IMR-90 (cell line): ENCODE data around the gene SLC4A1. TPM values are rescaled to one million over a fixed set of nuclear protein-coding genes. Genes with fewer than 3 reads are reported as not detected.

Source experiments
- ATAC-seq: fragments of 200-7000 bp; cut with Tn5 transposase; 2 replicates; pipeline ENCODE4 v1.9.1; 2020; ENCODE audit warnings: low read depth, mild to moderate bottlenecking, moderate library complexity
- BruUV-seq: library from RNA; stranded (reverse); fragments of 400-500 nt; replicated peaks from 2 replicates; lab custom pipeline; 2021; lab: Mats Ljungman, UMichigan
- CTCF ChIA-PET: fragments of 300-600 bp; formaldehyde crosslinking; extraction: SDS; loops from one replicate; lab custom pipeline; 2021; ENCODE audit warnings: antibody characterized with exemption; lab: Yijun Ruan, JAX
- POLR2A ChIA-PET: fragments of 300-600 bp; sonication (Branson Sonifier 250); formaldehyde crosslinking; loops from one replicate; lab custom pipeline; 2022; ENCODE audit warnings: antibody characterized with exemption; ENCODE audit not compliant: unreplicated experiment; lab: Charles Lee
- DNase-seq: peaks from one replicate; pipeline ENCODE4 v3.0.0; 2013
- H2AFZ ChIP-seq: replicated peaks from 2 replicates; pipeline ENCODE3; 2013; ENCODE audit warnings: low read length, mild to moderate bottlenecking; ENCODE audit not compliant: poor library complexity
- H2AK5ac ChIP-seq: 2 replicates; pipeline ENCODE4 v1.6.1; 2013; ENCODE audit warnings: low read depth, low read length, inconsistent platforms
- H2AK9ac ChIP-seq: replicated peaks from 2 replicates; pipeline ENCODE3; 2013; ENCODE audit warnings: mild to moderate bottlenecking, low read depth, low read length, moderate library complexity; ENCODE audit not compliant: poor library complexity
- H2BK120ac ChIP-seq: 2 replicates; pipeline ENCODE4 v1.6.1; 2013; ENCODE audit warnings: low read depth, low read length, inconsistent platforms
- H2BK15ac ChIP-seq: 3 replicates; pipeline ENCODE4 v1.6.1; 2013; ENCODE audit warnings: low read depth, low read length, inconsistent platforms
- H2BK20ac ChIP-seq: 2 replicates; pipeline ENCODE4 v1.6.1; 2013; ENCODE audit warnings: low read depth, mild to moderate bottlenecking, inconsistent platforms, low read length, moderate library complexity
- H2BK5ac ChIP-seq: 2 replicates; pipeline ENCODE4 v1.6.1; 2013; ENCODE audit warnings: mild to moderate bottlenecking, low read depth, low read length, inconsistent platforms; ENCODE audit not compliant: poor library complexity, severe bottlenecking
- H3K14ac ChIP-seq: replicated peaks from 2 replicates; pipeline ENCODE4 v1.6.1; 2013; ENCODE audit warnings: low read depth, low read length, inconsistent platforms
- H3K18ac ChIP-seq: 2 replicates; pipeline ENCODE4 v1.6.1; 2013; ENCODE audit warnings: low read depth, low read length, control low read depth
- H3K23ac ChIP-seq: 2 replicates; pipeline ENCODE4 v1.6.1; 2013; ENCODE audit warnings: low read depth, low read length, inconsistent platforms
- H3K27ac ChIP-seq: 2 replicates; pipeline ENCODE4 v1.5.1; 2013; ENCODE audit warnings: mild to moderate bottlenecking, control low read depth, low read length; ENCODE audit not compliant: insufficient read depth
- H3K27me3 ChIP-seq: 2 replicates; pipeline ENCODE4 v1.6.1; 2013; ENCODE audit warnings: low read length; ENCODE audit not compliant: control insufficient read depth, insufficient read depth
- H3K36me3 ChIP-seq: 2 replicates; pipeline ENCODE4 v1.6.1; 2013; ENCODE audit warnings: low read length, mixed read lengths; ENCODE audit not compliant: control insufficient read depth, insufficient read depth
- H3K4ac ChIP-seq: 2 replicates; pipeline ENCODE4 v1.6.1; 2013; ENCODE audit warnings: low read depth, low read length, inconsistent platforms
- H3K4me1 ChIP-seq: 2 replicates; pipeline ENCODE4 v1.6.1; 2013; ENCODE audit warnings: low read length, mixed read lengths; ENCODE audit not compliant: control insufficient read depth, insufficient read depth
- H3K4me2 ChIP-seq: 2 replicates; pipeline ENCODE4 v1.6.1; 2013; ENCODE audit warnings: low read depth, mild to moderate bottlenecking, control low read depth, low read length, moderate library complexity
- H3K4me3 ChIP-seq: 2 replicates; pipeline ENCODE4 v1.5.1; 2013; ENCODE audit warnings: low read depth, mild to moderate bottlenecking, control low read depth, low read length, moderate library complexity; ENCODE audit not compliant: insufficient read depth
- H3K56ac ChIP-seq: 2 replicates; pipeline ENCODE4 v1.6.1; 2013; ENCODE audit warnings: low read length, inconsistent platforms; ENCODE audit not compliant: insufficient read depth; ENCODE audit errors: extremely low read depth
- H3K79me1 ChIP-seq, 2 experiments: 2 replicates each; pipeline ENCODE4 v1.6.1; 2013; ENCODE audit warnings: low read length in 2 of 2, inconsistent platforms in 1 of 2, low read depth in 1 of 2
- H3K9ac ChIP-seq: 2 replicates; pipeline ENCODE4 v1.6.1; 2013; ENCODE audit warnings: low read depth, low read length, control low read depth
- H3K9me1 ChIP-seq: 2 replicates; pipeline ENCODE4 v1.6.1; 2013; ENCODE audit warnings: low read length, inconsistent platforms; ENCODE audit not compliant: insufficient read depth
- H3K9me3 ChIP-seq: 2 replicates; pipeline ENCODE4 v1.6.1; 2013; ENCODE audit warnings: low read length; ENCODE audit not compliant: control insufficient read depth, insufficient read depth
- H4K20me1 ChIP-seq: 2 replicates; pipeline ENCODE4 v1.6.1; 2013; ENCODE audit warnings: low read length, inconsistent platforms; ENCODE audit not compliant: insufficient read depth
- H4K5ac ChIP-seq: 2 replicates; pipeline ENCODE4 v1.6.1; 2013; ENCODE audit warnings: mild to moderate bottlenecking, low read depth, low read length, control low read depth
- H4K8ac ChIP-seq, 2 experiments: 2 replicates each; pipeline ENCODE4 v1.6.1; 2013; ENCODE audit warnings: low read depth in 2 of 2, low read length in 2 of 2, control low read depth in 1 of 2, inconsistent platforms in 1 of 2
- H4K91ac ChIP-seq: 2 replicates; pipeline ENCODE4 v1.6.1; 2013; ENCODE audit warnings: low read depth, low read length, inconsistent platforms; ENCODE audit not compliant: insufficient read depth
- BHLHE40 ChIP-seq: fragments of 150-350 bp; IDR thresholded peaks from 2 replicates; pipeline ENCODE4 v1.6.1; 2016; ENCODE audit warnings: mild to moderate bottlenecking, low read depth, low read length
- CEBPB ChIP-seq: IDR thresholded peaks from 2 replicates; pipeline ENCODE4 v1.6.1; 2012; ENCODE audit warnings: low read depth, low read length, improper control_type of control experiment
- CHD1 ChIP-seq: IDR thresholded peaks from 2 replicates; pipeline ENCODE4 v1.6.1; 2012; ENCODE audit warnings: low read depth, low read length, improper control_type of control experiment
- CTCF ChIP-seq: conservative IDR thresholded peaks from 2 replicates; pipeline ENCODE4 v1.5.1; 2012; ENCODE audit warnings: mild to moderate bottlenecking, low read depth, low read length, improper control_type of control experiment
- ELK1 ChIP-seq: fragments of 150-350 bp; IDR thresholded peaks from 2 replicates; pipeline ENCODE4 v1.6.1; 2016; ENCODE audit warnings: low read depth, mild to moderate bottlenecking, low read length, moderate library complexity, borderline replicate concordance
- FOS ChIP-seq: fragments of 150-350 bp; IDR thresholded peaks from 2 replicates; pipeline ENCODE4 v1.6.1; 2016; ENCODE audit warnings: low read depth, low read length
- MAFK ChIP-seq: IDR thresholded peaks from 2 replicates; pipeline ENCODE4 v1.6.1; 2012; ENCODE audit warnings: low read depth, low read length, improper control_type of control experiment
- MAZ ChIP-seq: IDR thresholded peaks from 2 replicates; pipeline ENCODE4 v1.6.1; 2012; ENCODE audit warnings: low read depth, mild to moderate bottlenecking, low read length, improper control_type of control experiment, moderate library complexity, borderline replicate concordance
- MXI1 ChIP-seq: IDR thresholded peaks from 2 replicates; pipeline ENCODE4 v1.6.1; 2012; ENCODE audit warnings: low read depth, mild to moderate bottlenecking, low read length, moderate library complexity, borderline replicate concordance
- NFE2L2 ChIP-seq: fragments of 150-350 bp; IDR thresholded peaks from 2 replicates; pipeline ENCODE4 v1.6.1; 2016; ENCODE audit warnings: low read depth, mild to moderate bottlenecking, low read length
- POLR2A ChIP-seq: IDR thresholded peaks from 2 replicates; pipeline ENCODE4 v1.6.1; 2012; ENCODE audit warnings: mild to moderate bottlenecking, low read depth, low read length
- RAD21 ChIP-seq: IDR thresholded peaks from 2 replicates; pipeline ENCODE4 v1.6.1; 2012; ENCODE audit warnings: low read length, improper control_type of control experiment
- RCOR1 ChIP-seq: IDR thresholded peaks from 2 replicates; pipeline ENCODE4 v1.6.1; 2012; ENCODE audit warnings: mild to moderate bottlenecking, low read length, improper control_type of control experiment; ENCODE audit not compliant: insufficient replicate concordance
- RFX5 ChIP-seq: IDR thresholded peaks from 2 replicates; pipeline ENCODE4 v1.8.0; 2012; ENCODE audit warnings: low read depth, mild to moderate bottlenecking, low read length, moderate library complexity
- SMC3 ChIP-seq: fragments of 150-350 bp; IDR thresholded peaks from 2 replicates; pipeline ENCODE4 v1.6.1; 2016; ENCODE audit warnings: low read depth, mild to moderate bottlenecking, antibody characterized with exemption, low read length, moderate library complexity
- USF2 ChIP-seq: fragments of 150-350 bp; IDR thresholded peaks from 2 replicates; pipeline ENCODE4 v1.6.1; 2017; ENCODE audit warnings: mild to moderate bottlenecking, antibody characterized with exemption, low read length, low read depth
- WGBS, 2 experiments: methylation state at CpG; one replicate each; pipeline versions ENCODE4 v1.1.5 to v1.1.7; 2013; ENCODE audit warnings: missing lambda C conversion rate in 2 of 2; ENCODE audit not compliant: insufficient read length in 1 of 2; ENCODE audit errors: extremely low coverage in 2 of 2; 5-methylcytosine and 5-hydroxymethylcytosine counted together
- dilution Hi-C: fragments of 300-500 bp; cut with HindIII; formaldehyde crosslinking; loops from one replicate; pipeline ENCODE4 v1.14.3; 2018; ENCODE audit warnings: low sequenced_read_pairs; ENCODE audit not compliant: unreplicated experiment
- in situ Hi-C: fragments of 300-500 bp; cut with MboI; formaldehyde crosslinking; loops from 3 replicates; pipeline ENCODE4 v1.14.3; 2019; ENCODE audit warnings: low sequenced_read_pairs, inconsistent platforms, mixed read lengths
- intact Hi-C: fragments of 100-400 bp; cut with micrococcal nuclease; formaldehyde crosslinking; loops from 2 replicates; pipeline ENCODE4 v1.10.0; 2022
- polyA plus RNA-seq, 3 experiments: library from polyadenylated mRNA; depleted of rRNA; stranded (reverse); fragments of >200 nt; gene quantifications; 2 replicates each; pipeline ENCODE4 v1.2.3, GENCODE V29; 2012; ENCODE audit warnings: low replicate concordance in 1 of 3
- total RNA-seq: library from RNA; depleted of rRNA; stranded (reverse); fragments of >200 nt; gene quantifications from 2 replicates; pipeline ENCODE4 v1.2.3, GENCODE V29; 2012

Gene SLC4A1
- total and polyA plus RNA-seq, 2 of the 4 experiments (the other 2 are of a cell fraction), result not detected

- dilution Hi-C loops, result no loop called here
- Histone ChIP-seq H2BK15ac (no peak overlapping the region), H3K9me1 (no peaks in the 10 kb centered on the region), H3K4me3 (no peak overlapping the region), H3K4ac (no peak overlapping the region), H3K56ac (no peak overlapping the region), H3K36me3 (no peaks in the 10 kb centered on the region), H2AK9ac (no peak overlapping the region), H3K79me1 (no peaks in the 10 kb centered on the region), H4K20me1 (no peaks in the 10 kb centered on the region), H3K9ac (no peak overlapping the region), H2BK5ac (no peak overlapping the region), H2BK120ac (no peak overlapping the region), H3K14ac (no peak overlapping the region), H3K23ac (no peak overlapping the region), H3K18ac (no peak overlapping the region), H3K4me1 (no peaks in the 10 kb centered on the region), H3K27me3 (peaks cover 18% of the 10 kb centered on the region; the same call in 1 of the 2 replicates), H3K27ac (no peak overlapping the region), H3K4me2 (no peak overlapping the region), H4K8ac (no peak overlapping the region), H2BK20ac (no peak overlapping the region), H4K5ac (no peak overlapping the region), H4K91ac (no peak overlapping the region), H2AK5ac (no peak overlapping the region), H3K9me3 (no peaks in the 10 kb centered on the region), H2AFZ (no peak overlapping the region)
- ChIA-PET POLR2A (interaction anchor here (0.5 to 1.0 kb wide), 2 partner anchors 9 to 325 kb away, joined by 8 to 12 read pairs; no protein-coding TSS in a partner anchor), CTCF (no interaction called here)
- TF ChIP-seq CEBPB (no peak), NFE2L2 (no peak), MAZ (no peak), MAFK (no peak), CTCF (no peak), MXI1 (no peak), SMC3 (no peak), RCOR1 (no peak), RFX5 (no peak), USF2 (no peak), ELK1 (no peak), FOS (no peak), CHD1 (no peak), POLR2A (no peak), RAD21 (no peak), BHLHE40 (no peak)
- in situ Hi-C loops, result no loop called here
- no TSS peak for BruUV-seq
- no peak for ATAC-seq
- WGBS, 2 experiments, result 82% methylated on average over 3 of the region's 9 CpGs; no CpG with 5 or more reads in 1 of the 2 experiments
- intact Hi-C loops, result no loop called here
- no peak for DNase-seq
Measured at GRCh38 chr17:44230140-44230539, 37.8 kb downstream of the SLC4A1 start.
